K562 (cell line): ENCODE results near the gene SPRING1. TPM values are rescaled to one million over a fixed set of nuclear protein-coding genes. Genes with fewer than 3 reads are reported as not detected.
A peak's percentile ranks its signal among the peaks of the same experiment; 100 is the strongest.

ENCODE experiments used
- CCNT2 ChIP-seq: IDR thresholded peaks from 2 replicates; pipeline ENCODE4 v1.6.1; 2011; ENCODE audit warnings: borderline replicate concordance, low read depth, mild to moderate bottlenecking, moderate library complexity, mixed read lengths, low read length; ENCODE audit not compliant: insufficient read length; ENCODE audit errors: extremely low read depth
- ELF4 ChIP-seq: fragments of 450-650 bp; formaldehyde crosslinking; IDR thresholded peaks from 2 replicates; pipeline ENCODE4 v1.4.0; 2022; ENCODE audit warnings: missing genetic modification characterization
- ELK3 ChIP-seq: fragments of 450-650 bp; formaldehyde crosslinking; IDR thresholded peaks from 2 replicates; pipeline ENCODE4 v1.4.0; 2020; ENCODE audit warnings: mild to moderate bottlenecking
- JUNB ChIP-seq: fragments of 450-650 bp; formaldehyde crosslinking; conservative IDR thresholded peaks from 2 replicates; pipeline ENCODE4 v1.4.0; 2020; ENCODE audit warnings: mild to moderate bottlenecking
- KLF13 ChIP-seq: fragments of 450-650 bp; IDR thresholded peaks from 2 replicates; pipeline ENCODE4 v1.6.1; 2016; ENCODE audit warnings: missing genetic modification characterization, low read depth, mild to moderate bottlenecking, missing compliant biosample characterization, moderate library complexity, borderline replicate concordance
- LCOR ChIP-seq: sonication (generic); formaldehyde crosslinking; IDR thresholded peaks from 2 replicates; pipeline ENCODE4 v1.8.0; 2022; ENCODE audit warnings: mild to moderate bottlenecking, missing genetic modification reagents
- MECOM ChIP-seq: fragments of 250-450 bp; sonication (Bioruptor Pico); IDR thresholded peaks from 2 replicates; pipeline ENCODE4 v1.8.0; 2022; ENCODE audit warnings: inconsistent platforms
- POLR2A ChIP-seq: fragments of 450-650 bp; conservative IDR thresholded peaks from 2 replicates; pipeline ENCODE4 v1.6.1; 2016
- POU5F1 ChIP-seq: fragments of 150-350 bp; IDR thresholded peaks from 2 replicates; pipeline ENCODE4 v1.6.1; 2014; ENCODE audit warnings: borderline replicate concordance, low read length, low read depth, mild to moderate bottlenecking; ENCODE audit not compliant: partially characterized antibody
- RAD21 ChIP-seq, 2 experiments: fragments of 250-450 bp in 1 of 2; fragments of 450-650 bp in 1 of 2; sonication (Bioruptor Pico) in 1 of 2; formaldehyde crosslinking in 1 of 2; IDR thresholded peaks in 1 of 2; conservative IDR thresholded peaks in 1 of 2; 2 replicates each; pipeline versions ENCODE4 v1.4.0 to v1.8.0; 2020 to 2022; ENCODE audit warnings: mild to moderate bottlenecking in 2 of 2, moderate library complexity in 1 of 2
- RCOR1 ChIP-seq, 2 experiments: IDR thresholded peaks; 2 replicates each; pipeline ENCODE4 v1.6.1; 2012; ENCODE audit warnings: low read depth in 2 of 2, low read length in 2 of 2, borderline replicate concordance in 1 of 2, improper control_type of control experiment in 1 of 2
- SMAD2 ChIP-seq: fragments of 150-350 bp; IDR thresholded peaks from 2 replicates; pipeline ENCODE4 v1.6.1; 2014; ENCODE audit warnings: low read depth, mild to moderate bottlenecking, low read length
- SRSF9 ChIP-seq: fragments of 200-400 bp; formaldehyde crosslinking; IDR thresholded peaks from 2 replicates; pipeline ENCODE4 v1.6.1; 2017; ENCODE audit warnings: low read depth, low read length, borderline replicate concordance
- STAT5B ChIP-seq: fragments of 250-450 bp; sonication (Bioruptor Pico); IDR thresholded peaks from 2 replicates; pipeline ENCODE4 v1.8.0; 2021; ENCODE audit warnings: mild to moderate bottlenecking, inconsistent platforms
- TCF7L2 ChIP-seq: fragments of 150-350 bp; IDR thresholded peaks from 2 replicates; pipeline ENCODE4 v1.6.1; 2016; ENCODE audit warnings: low read depth, mild to moderate bottlenecking, low read length, moderate library complexity
- ZBTB17 ChIP-seq: fragments of 450-650 bp; formaldehyde crosslinking; IDR thresholded peaks from 2 replicates; pipeline ENCODE4 v1.4.0; 2020; ENCODE audit warnings: mild to moderate bottlenecking
- ZNF277 ChIP-seq: fragments of 250-450 bp; sonication (Bioruptor Pico); IDR thresholded peaks from 2 replicates; pipeline ENCODE4 v1.8.0; 2022; ENCODE audit warnings: inconsistent platforms, mild to moderate bottlenecking, moderate library complexity, borderline replicate concordance
- ZNF311 ChIP-seq: fragments of 250-450 bp; sonication (Bioruptor Pico); IDR thresholded peaks from 2 replicates; pipeline ENCODE4 v1.4.0; 2020; ENCODE audit warnings: mild to moderate bottlenecking, moderate library complexity
- ZNF449 ChIP-seq: fragments of 250-450 bp; sonication (Bioruptor Pico); IDR thresholded peaks from 2 replicates; pipeline ENCODE4 v1.8.0; 2022; ENCODE audit warnings: moderate library complexity, mild to moderate bottlenecking, inconsistent platforms
- ZNF551 ChIP-seq: fragments of 250-450 bp; sonication (Bioruptor Pico); IDR thresholded peaks from 2 replicates; pipeline ENCODE4 v1.5.0; 2021; ENCODE audit warnings: mild to moderate bottlenecking, moderate library complexity
- ZNF586 ChIP-seq: fragments of 450-650 bp; formaldehyde crosslinking; conservative IDR thresholded peaks from 2 replicates; pipeline ENCODE4 v1.4.0; 2020; ENCODE audit warnings: mild to moderate bottlenecking, moderate library complexity
- ZNF76 ChIP-seq: fragments of 250-450 bp; sonication (Bioruptor Pico); IDR thresholded peaks from 2 replicates; pipeline ENCODE4 v1.4.0; 2020; ENCODE audit warnings: mild to moderate bottlenecking, moderate library complexity, borderline replicate concordance
- polyA plus RNA-seq, 8 experiments: library from polyadenylated mRNA; depleted of rRNA in 4 of 8; stranded (reverse) in 5 of 8; unstranded in 3 of 8; fragments of >200 nt; fragmentation: Nextera tagmentation in 2 of 8; fragmentation: Illumina TruSeq in 1 of 8; extraction: Ambion mirVana in 2 of 8; extraction: Trizol in 1 of 8; gene quantifications; 2 replicates each; pipeline versions ENCODE4 v1.2.1 to v1.2.3, GENCODE V29; 2011 to 2014; ENCODE audit warnings: inconsistent platforms in 1 of 8, missing spikeins in 1 of 8
- total RNA-seq, 7 experiments: library from RNA; depleted of rRNA in 6 of 7; stranded (reverse); fragments of >200 nt in 6 of 7; fragmentation: Illumina TruSeq in 2 of 7; extraction: Trizol in 2 of 7; gene quantifications; 2 replicates each; pipeline versions ENCODE4 v1.2.1 to v1.2.3, GENCODE V29; 2011 to 2021; ENCODE audit warnings: low replicate concordance in 1 of 7

The SPRING1 gene
- total and polyA plus RNA-seq, 9 of the 15 experiments (the other 6 are each of a cell fraction or from before 2014, with no cell fraction given), result 1.1 to 20.0 (median 8.0) TPM

DNA sequence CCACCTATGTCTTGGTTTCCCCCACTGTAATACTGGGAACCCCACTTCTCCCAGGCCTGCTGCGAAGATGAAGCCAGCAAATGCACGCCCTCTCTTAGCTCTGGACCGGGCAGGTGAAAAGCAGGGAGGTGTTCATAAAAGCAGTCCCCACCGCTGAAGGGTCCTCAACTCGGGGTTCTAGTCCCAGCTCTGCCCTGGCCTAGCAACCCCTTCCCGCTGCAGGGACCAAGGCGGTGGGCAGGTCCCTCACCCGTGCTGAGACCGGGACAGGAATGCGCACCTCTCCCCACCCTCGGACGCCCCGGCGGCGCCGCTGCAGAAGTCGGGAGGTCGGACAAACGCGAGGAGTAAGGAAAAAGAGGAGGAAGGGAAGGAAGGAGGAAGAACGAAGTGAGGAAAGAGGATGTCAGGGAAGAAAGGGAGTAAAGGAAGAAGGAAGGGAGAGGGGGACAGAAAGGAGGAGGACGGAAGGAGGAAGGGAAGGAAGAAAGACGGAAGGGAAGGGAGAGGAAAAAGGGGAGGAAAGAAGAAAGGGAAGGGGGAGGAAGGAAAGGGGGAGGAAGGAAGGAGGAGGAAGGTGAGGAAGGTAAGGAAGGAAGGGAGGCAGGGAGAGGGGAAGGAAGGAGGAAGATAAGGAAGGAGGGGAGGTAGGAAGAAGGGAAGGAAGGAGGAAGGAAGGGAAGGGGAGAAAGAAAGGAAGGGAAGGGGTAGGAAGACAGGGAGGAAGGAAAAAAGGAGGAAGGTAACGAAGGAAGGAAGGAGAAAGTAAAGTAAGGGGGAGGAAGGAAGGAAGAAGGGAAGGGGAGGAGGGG, 701 bp downstream of the SPRING1 start (continued):
- TF ChIP-seq STAT5B, result no peak
- no peak for TF ChIP-seq ZNF311 (CRISPR knock-in tag)
- no peak for TF ChIP-seq ZBTB17 (CRISPR knock-in tag)
- 0 out of 2 replicates have a peak, but pooled peaks have one; percentile 31 for TF ChIP-seq POLR2A
- no peak for TF ChIP-seq RAD21 (CRISPR knock-in tag; conservative IDR thresholded peaks at IDR 0.05 in 1 of 2, IDR thresholded peaks at IDR 0.05 in 1 of 2)
- no peak for TF ChIP-seq ZNF449 (CRISPR knock-in tag)
- TF ChIP-seq ZNF76 (CRISPR knock-in tag), result no peak
- no peak for TF ChIP-seq JUNB (CRISPR knock-in tag)
- TF ChIP-seq ELK3 (CRISPR knock-in tag), result no peak
- no peak for TF ChIP-seq TCF7L2
- no peak for TF ChIP-seq RCOR1 (IDR thresholded peaks at IDR 0.05; ENCODE audit: borderline replicate concordance in 1 of 2, low read depth in 2 of 2, low read length in 2 of 2)
- TF ChIP-seq POU5F1, result no peak
- no peak for TF ChIP-seq SRSF9
- TF ChIP-seq MECOM, result no peak
- TF ChIP-seq ZNF277 (CRISPR knock-in tag), result no peak
- no peak for TF ChIP-seq CCNT2
- TF ChIP-seq ZNF551, result no peak
- no peak for TF ChIP-seq LCOR (CRISPR knock-in tag)
- TF ChIP-seq KLF13 (tag), result no peak
- TF ChIP-seq ELF4 (CRISPR knock-in tag), result no peak; the same call in 1 of the 2 replicates
- no peak for TF ChIP-seq SMAD2
- TF ChIP-seq ZNF586, result no peak
